ENCODE data around the gene COX7A2L.

Gene COX7A2L

DNA sequence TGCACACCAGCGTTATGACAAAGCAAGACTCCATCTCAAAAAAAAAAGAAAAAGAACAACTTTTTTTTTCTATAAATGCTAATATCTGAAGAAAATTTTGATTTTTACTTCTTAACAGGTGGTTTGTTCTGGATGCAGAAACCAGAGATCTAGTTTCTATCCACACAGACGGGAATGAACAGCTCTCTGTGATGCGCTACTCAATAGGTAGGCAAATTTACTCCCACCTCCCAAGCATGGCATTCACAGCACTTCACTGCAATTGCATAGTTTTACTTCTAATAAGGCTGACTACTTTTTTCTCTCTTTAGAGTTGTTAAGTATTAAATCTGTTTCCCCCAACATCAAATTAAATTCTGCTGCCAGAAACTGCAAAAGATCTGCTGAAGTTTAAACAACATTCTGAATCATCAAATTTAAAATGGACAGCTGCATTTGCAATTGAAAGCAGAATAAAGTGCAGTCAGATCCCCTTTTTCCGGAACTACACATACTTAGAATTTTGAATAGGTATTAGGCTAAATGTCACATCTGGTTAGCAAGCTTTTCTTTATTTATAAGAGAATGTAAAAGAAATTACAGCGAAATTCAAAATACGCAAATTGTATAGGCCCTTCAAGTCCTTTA, 45.1 kb downstream of the COX7A2L start:
- TF ChIP-seq, protein P1, sequence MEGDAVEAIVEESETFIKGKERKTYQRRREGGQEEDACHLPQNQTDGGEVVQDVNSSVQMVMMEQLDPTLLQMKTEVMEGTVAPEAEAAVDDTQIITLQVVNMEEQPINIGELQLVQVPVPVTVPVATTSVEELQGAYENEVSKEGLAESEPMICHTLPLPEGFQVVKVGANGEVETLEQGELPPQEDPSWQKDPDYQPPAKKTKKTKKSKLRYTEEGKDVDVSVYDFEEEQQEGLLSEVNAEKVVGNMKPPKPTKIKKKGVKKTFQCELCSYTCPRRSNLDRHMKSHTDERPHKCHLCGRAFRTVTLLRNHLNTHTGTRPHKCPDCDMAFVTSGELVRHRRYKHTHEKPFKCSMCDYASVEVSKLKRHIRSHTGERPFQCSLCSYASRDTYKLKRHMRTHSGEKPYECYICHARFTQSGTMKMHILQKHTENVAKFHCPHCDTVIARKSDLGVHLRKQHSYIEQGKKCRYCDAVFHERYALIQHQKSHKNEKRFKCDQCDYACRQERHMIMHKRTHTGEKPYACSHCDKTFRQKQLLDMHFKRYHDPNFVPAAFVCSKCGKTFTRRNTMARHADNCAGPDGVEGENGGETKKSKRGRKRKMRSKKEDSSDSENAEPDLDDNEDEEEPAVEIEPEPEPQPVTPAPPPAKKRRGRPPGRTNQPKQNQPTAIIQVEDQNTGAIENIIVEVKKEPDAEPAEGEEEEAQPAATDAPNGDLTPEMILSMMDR (IDR thresholded peaks at IDR 0.05), result no peak

GRCh38 chr2:42314892-42315468, 46.0 kb downstream of the COX7A2L start:
- TF ChIP-seq, protein P1 (IDR thresholded peaks at IDR 0.05), result no peak

GRCh38 chr2:42312106-42312505, 48.9 kb downstream of the COX7A2L start:
- TF ChIP-seq, protein P1 (IDR thresholded peaks at IDR 0.05), result no peak

DNA sequence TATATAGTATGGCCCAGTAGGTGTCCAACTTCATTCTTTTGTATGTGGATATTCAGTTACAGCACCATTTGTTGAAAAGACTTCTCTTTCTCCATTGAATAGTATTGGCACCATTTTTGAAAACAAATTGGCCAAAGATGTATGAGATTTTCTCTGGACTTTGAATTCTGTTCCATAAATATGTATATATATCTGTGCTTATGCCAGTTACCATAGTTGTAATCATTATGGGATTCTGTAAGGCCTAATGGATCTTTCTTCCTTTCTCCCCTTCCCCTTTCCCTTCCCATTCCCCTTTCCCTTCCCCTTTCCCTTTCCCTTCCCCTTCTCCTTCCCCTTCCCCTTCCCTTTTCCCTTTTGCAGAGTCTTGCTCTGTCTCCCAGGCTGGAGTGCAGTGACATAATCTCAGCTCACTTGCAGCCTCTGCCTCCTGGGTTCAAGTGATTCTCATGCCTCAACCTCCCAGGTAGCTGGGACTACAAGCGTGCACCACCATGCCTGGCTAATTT, 51.0 kb downstream of the COX7A2L start:
- TF ChIP-seq, protein P1 (IDR thresholded peaks at IDR 0.05), result no peak

- TF ChIP-seq, protein P1 (IDR thresholded peaks at IDR 0.05), result no peak
These were observed 51.7 kb downstream of the COX7A2L start for GRCh38 chr2:42309366-42309765.

- TF ChIP-seq, protein P1 (IDR thresholded peaks at IDR 0.05), result no peak
These were observed 53.8 kb downstream of the COX7A2L start for GRCh38 chr2:42307180-42307579.

DNA sequence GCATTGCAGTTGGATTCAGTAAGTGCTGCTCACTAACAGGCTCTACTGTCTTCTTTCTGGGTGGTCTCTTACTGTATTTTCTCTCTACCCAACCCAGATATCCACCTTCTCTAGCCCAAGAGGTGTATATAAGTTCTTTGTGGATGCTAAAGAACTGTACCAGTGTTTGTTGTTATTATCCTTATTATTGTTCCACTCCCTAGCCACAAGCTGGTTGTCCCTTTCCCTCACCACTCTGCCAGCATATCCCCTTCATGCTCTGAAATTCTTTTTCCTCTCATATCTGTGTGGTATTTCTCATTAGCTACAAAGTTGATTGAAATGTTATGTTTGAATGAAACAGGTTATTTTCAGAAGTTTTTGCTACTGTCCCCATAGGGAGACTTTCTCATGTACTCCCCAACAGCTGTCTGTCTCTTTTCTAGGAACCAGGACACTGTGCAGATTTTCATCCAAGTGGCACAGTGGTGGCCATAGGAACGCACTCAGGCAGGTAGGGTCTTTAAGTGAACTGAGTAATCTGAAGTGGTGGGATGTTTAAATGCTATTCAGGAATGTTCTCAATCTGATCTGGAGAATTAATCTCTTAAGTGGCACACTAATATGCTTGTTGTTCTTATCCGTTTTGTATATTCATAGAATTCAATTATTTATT, 56.8 kb downstream of the COX7A2L start:
- TF ChIP-seq, protein P1 (IDR thresholded peaks at IDR 0.05), result no peak
